ENCODE data around the gene MYH10.
A peak's percentile ranks its signal among the peaks of the same experiment; 100 is the strongest.

MYH10 gene

GRCh38 chr17:8436169-8436843 lies 194.2 kb downstream of the MYH10 start:
- DNase-seq: peak; percentile 83

DNA sequence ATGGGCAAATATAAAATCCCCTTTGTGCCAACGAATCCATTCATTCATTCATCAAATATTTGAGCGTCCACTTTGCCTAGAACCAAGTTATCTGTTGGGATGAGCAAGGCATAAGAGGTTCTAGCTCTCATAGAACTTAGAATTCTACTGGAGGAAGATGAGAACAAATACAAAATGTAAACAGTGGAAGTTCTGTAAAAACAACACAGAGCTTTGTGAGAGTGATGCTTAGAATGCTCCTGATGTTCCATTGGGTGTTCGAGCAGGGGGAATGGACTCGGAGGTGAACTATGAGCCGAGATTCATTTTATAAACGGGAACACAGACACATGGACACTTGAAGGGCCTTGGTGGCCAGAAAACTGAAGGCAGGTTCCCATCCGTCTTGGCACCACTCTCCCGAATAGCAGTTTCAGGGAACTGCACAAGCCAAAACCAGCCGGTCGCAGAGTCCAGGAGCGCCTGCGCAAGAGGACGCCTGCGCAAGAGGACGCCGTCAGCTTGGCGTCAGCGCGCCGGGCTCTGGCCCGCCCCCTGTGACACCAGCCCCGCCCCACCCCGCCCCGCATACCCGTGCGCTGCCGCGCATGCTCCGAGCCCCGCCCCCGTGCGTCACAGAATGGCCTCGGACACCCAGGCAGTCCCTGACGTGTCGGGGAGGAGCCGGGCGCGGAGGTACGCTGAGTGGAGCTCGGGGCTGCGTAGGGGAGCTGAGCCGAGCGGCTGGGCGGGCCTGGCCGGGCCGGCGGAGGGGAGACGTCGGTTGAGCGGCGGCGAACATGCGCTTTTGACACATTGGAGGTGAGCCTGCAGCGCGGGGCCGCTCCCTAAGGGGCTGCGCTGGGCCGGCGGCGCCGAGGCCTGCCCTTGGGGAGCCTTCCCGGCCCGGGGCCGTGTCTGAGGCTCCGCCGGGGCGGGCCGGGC lies 195.0 kb downstream of the MYH10 start, which contains the start of gene NDEL1:
TSS of gene NDEL1 (plus strand) at position 640 of the 924 bp plus-strand sequence. CDS start 8,388 bp downstream, outside the sequence.
- DNase-seq: peak; percentile 99

- DNase-seq: no peak
These were observed 199.6 kb downstream of the MYH10 start for GRCh38 chr17:8430966-8431365.

- DNase-seq: no peak
These were observed 203.7 kb downstream of the MYH10 start for GRCh38 chr17:8426802-8427201.

DNA sequence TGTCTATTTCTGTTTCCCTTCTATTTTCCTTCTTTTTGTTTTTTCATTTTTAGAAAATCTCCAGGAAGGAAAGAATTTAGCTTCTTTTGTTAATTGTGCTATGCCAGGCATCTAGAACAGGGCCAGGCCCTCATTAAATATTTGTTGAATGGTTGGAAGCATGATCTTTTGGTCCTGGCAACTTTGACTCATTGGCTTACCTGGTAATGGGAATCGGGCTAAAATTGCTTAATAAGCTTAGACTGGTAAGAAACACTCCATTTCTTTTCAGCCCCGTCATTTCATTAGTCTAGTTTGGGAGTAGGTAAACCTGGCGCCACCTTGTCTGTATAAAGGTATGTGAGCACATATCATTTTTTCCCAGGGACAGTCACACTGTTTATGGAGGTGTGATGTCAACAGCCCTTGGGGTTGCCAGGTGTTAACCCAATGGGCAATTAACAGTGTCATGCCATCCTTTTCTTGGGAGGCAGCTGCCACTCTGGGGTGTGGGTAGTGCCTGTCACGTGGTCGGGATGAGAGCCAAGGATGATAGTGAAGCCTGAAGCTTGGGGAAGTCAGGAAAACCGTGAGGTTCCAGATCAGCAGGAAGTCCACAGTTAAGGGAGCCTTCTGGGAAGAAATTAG lies 204.3 kb downstream of the MYH10 start:
- DNase-seq: no peak
